Neural progenitor cell (in vitro differentiated cells): ENCODE measurements around the gene HTR1D. TPM values are rescaled to one million over a fixed set of nuclear protein-coding genes. Genes with fewer than 3 reads are reported as not detected.

Source experiments
- DNase-seq: peaks from one replicate; pipeline ENCODE4 v3.0.0-alpha.2; 2016; ENCODE audit warnings: low spot score
- H2AFZ ChIP-seq: fragments of 200-600 bp; sonication (generic); replicated peaks from 2 replicates; pipeline ENCODE4 v1.6.1; 2016; ENCODE audit warnings: antibody characterized with exemption
- H3F3A ChIP-seq: fragments of 200-600 bp; sonication (generic); 2 replicates; pipeline ENCODE4 v1.6.1; 2016; ENCODE audit warnings: antibody characterized with exemption, low read depth
- H3K27ac ChIP-seq: fragments of 200-600 bp; sonication (generic); 2 replicates; pipeline ENCODE4 v1.5.1; 2016; ENCODE audit warnings: mild to moderate bottlenecking
- H3K27me3 ChIP-seq: fragments of 200-600 bp; sonication (generic); 2 replicates; pipeline ENCODE4 v1.6.1; 2016; ENCODE audit warnings: mild to moderate bottlenecking, moderate library complexity
- H3K36me3 ChIP-seq: fragments of 200-600 bp; sonication (generic); 2 replicates; pipeline ENCODE4 v1.5.1; 2016
- H3K4me1 ChIP-seq: fragments of 200-600 bp; sonication (generic); 2 replicates; pipeline ENCODE4 v1.6.1; 2016; ENCODE audit warnings: mixed run types
- H3K4me2 ChIP-seq: fragments of 200-600 bp; sonication (generic); 2 replicates; pipeline ENCODE4 v1.6.1; 2016
- H3K4me3 ChIP-seq: fragments of 200-600 bp; sonication (generic); 2 replicates; pipeline ENCODE4 v1.5.1; 2016
- H3K79me2 ChIP-seq: fragments of 200-600 bp; sonication (generic); 2 replicates; pipeline ENCODE4 v1.6.1; 2016; ENCODE audit warnings: low read depth
- H3K9ac ChIP-seq: fragments of 200-600 bp; sonication (generic); 2 replicates; pipeline ENCODE4 v1.6.1; 2016
- H3K9me3 ChIP-seq: fragments of 200-600 bp; sonication (generic); 2 replicates; pipeline ENCODE4 v1.5.1; 2016; ENCODE audit warnings: low read depth
- H4K20me1 ChIP-seq: fragments of 200-600 bp; sonication (generic); 2 replicates; pipeline ENCODE4 v1.6.1; 2016; ENCODE audit warnings: low read depth
- H3K27ac Mint-ChIP-seq: 3 replicates; pipeline ENCODE4 v1.8.0; 2021; ENCODE audit warnings: mixed read lengths
- H3K27me3 Mint-ChIP-seq: 2 replicates; pipeline ENCODE4 v1.8.0; 2022; ENCODE audit warnings: low read depth, mild to moderate bottlenecking, inconsistent platforms, moderate library complexity, mixed read lengths; ENCODE audit not compliant: insufficient read depth
- H3K36me3 Mint-ChIP-seq: 3 replicates; pipeline ENCODE4 v1.8.0; 2021; ENCODE audit warnings: mixed read lengths
- H3K4me1 Mint-ChIP-seq: 3 replicates; pipeline ENCODE4 v1.8.0; 2021; ENCODE audit warnings: mixed read lengths
- H3K4me3 Mint-ChIP-seq: 3 replicates; pipeline ENCODE4 v1.8.0; 2021; ENCODE audit warnings: mild to moderate bottlenecking, moderate library complexity, mixed read lengths
- H3K9me3 Mint-ChIP-seq: 3 replicates; pipeline ENCODE4 v1.8.0; 2020; ENCODE audit warnings: mixed read lengths
- CTCF ChIP-seq: fragments of 200-600 bp; sonication (generic); IDR thresholded peaks from 2 replicates; pipeline ENCODE4 v1.5.1; 2017; ENCODE audit warnings: antibody characterized with exemption, mild to moderate bottlenecking
- EZH2 ChIP-seq: fragments of 200-600 bp; sonication (generic); IDR thresholded peaks from 2 replicates; pipeline ENCODE4 v1.6.1; 2017; ENCODE audit warnings: antibody characterized with exemption, mild to moderate bottlenecking, moderate library complexity
- EZH2phosphoT487 ChIP-seq: fragments of 200-600 bp; sonication (generic); IDR thresholded peaks from 2 replicates; pipeline ENCODE4 v1.6.1; 2017; ENCODE audit warnings: antibody characterized with exemption
- total RNA-seq: library from RNA; depleted of rRNA; stranded (reverse); fragments of >200 nt; gene quantifications from 2 replicates; pipeline ENCODE4 v1.2.3, GENCODE V29; 2015; ENCODE audit warnings: low replicate concordance

The HTR1D gene
- total RNA-seq, 1 donor from 2014 or later: 1.1 TPM

- no peak overlapping the region for H3K27ac Mint-ChIP-seq
- H3K9ac ChIP-seq: no peak overlapping the region
- H3K36me3 Mint-ChIP-seq: no peaks in the 10 kb centered on the region
Measured at GRCh38 chr1:23179862-23180261, 37.4 kb downstream of the HTR1D start.

DNA sequence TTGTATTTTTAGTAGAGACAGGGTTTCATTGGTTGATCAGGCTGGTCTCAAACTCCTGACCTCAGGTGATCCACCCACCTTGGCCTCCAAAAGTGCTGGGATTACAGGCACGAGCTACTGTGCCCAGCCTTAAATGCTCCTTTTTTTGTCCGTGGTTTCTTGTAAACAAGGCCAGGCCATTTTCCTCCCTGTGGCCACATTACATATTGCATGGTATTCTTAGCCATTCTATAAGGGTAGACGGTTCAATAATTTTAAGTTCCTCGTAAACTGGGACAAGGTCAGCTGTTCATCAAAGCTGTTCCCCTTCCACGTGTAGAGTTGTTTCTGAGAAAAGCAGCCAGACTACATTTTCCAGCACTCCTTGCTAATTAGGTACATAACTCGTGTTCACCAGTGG, 38.4 kb downstream of the HTR1D start:
- H3K4me1 ChIP-seq: no peaks in the 10 kb centered on the region
- peak; percentile 18 for DNase-seq
- no peak overlapping the region for H3K9ac ChIP-seq
- H3K9me3 ChIP-seq: no peaks in the 10 kb centered on the region
- H3K4me3 Mint-ChIP-seq: peak overlapping the region; percentile 82
- H3K36me3 Mint-ChIP-seq: no peaks in the 10 kb centered on the region
- no peak overlapping the region for H3K4me3 ChIP-seq
- no peaks in the 10 kb centered on the region for H3K79me2 ChIP-seq
- peaks cover 6% of the 10 kb centered on the region for H3K4me1 Mint-ChIP-seq
- H3K27ac Mint-ChIP-seq: no peak overlapping the region
- H3K27me3 ChIP-seq: peaks cover 68% of the 10 kb centered on the region
- H3K36me3 ChIP-seq: no peaks in the 10 kb centered on the region
- no peak overlapping the region for H3K4me2 ChIP-seq
- peaks cover 14% of the 10 kb centered on the region for H4K20me1 ChIP-seq
- H3K27ac ChIP-seq: no peak overlapping the region
- H3F3A ChIP-seq: peaks cover 5% of the 10 kb centered on the region
- H3K27me3 Mint-ChIP-seq: peaks cover 16% of the 10 kb centered on the region
- no peak overlapping the region for H2AFZ ChIP-seq
- TF ChIP-seq EZH2phosphoT487: no peak
- TF ChIP-seq EZH2: no peak
- peak; percentile 28 for TF ChIP-seq CTCF
- H3K9me3 Mint-ChIP-seq: no peaks in the 10 kb centered on the region

More at GRCh38 chr1:23179862-23180261, 37.4 kb downstream of the HTR1D start:
- Histone ChIP-seq H3K4me3 (no peak overlapping the region), H3K27me3 (peaks cover 69% of the 10 kb centered on the region), H2AFZ (no peak overlapping the region), H4K20me1 (peaks cover 14% of the 10 kb centered on the region), H3K4me2 (no peak overlapping the region), H3K9me3 (no peaks in the 10 kb centered on the region), H3K79me2 (no peaks in the 10 kb centered on the region), H3K36me3 (no peaks in the 10 kb centered on the region), H3F3A (peaks cover 5% of the 10 kb centered on the region), H3K4me1 (no peaks in the 10 kb centered on the region), H3K27ac (no peak overlapping the region)
- TF ChIP-seq EZH2phosphoT487 (no peak), EZH2 (no peak), CTCF (no peak)
- H3K4me1 Mint-ChIP-seq: peaks cover 9% of the 10 kb centered on the region
- H3K9me3 Mint-ChIP-seq: no peaks in the 10 kb centered on the region
- peaks cover 16% of the 10 kb centered on the region for H3K27me3 Mint-ChIP-seq
- H3K4me3 Mint-ChIP-seq: no peak overlapping the region
- no peak for DNase-seq

DNA sequence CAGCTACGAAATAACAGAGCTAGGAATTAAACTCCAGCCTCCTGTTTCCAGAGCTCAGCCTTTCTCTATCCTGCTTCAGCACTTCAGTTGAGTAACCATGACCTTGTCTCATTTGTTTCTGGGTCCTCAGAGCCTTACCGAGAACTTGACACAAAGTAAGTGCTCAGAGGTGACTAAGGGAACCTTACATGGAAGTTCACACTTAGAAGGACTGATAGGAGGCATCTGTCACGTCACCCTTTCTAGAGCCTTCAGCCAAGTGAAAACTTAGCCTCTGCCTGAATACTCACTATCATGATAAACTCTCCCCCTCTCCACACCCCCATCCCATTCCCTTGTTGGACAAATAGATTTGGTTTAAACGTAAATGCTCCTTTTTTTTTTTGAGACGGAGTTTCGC, 38.9 kb downstream of the HTR1D start:
- no peak for TF ChIP-seq CTCF
- no peaks in the 10 kb centered on the region for H3K79me2 ChIP-seq
- H2AFZ ChIP-seq: no peak overlapping the region
- H3K27me3 ChIP-seq: peaks cover 63% of the 10 kb centered on the region
- no peaks in the 10 kb centered on the region for H3K9me3 ChIP-seq
- H3K36me3 ChIP-seq: no peaks in the 10 kb centered on the region
- no peak overlapping the region for H3K9ac ChIP-seq
- H3K9me3 Mint-ChIP-seq: no peaks in the 10 kb centered on the region
- H3K4me2 ChIP-seq: peak overlapping the region; percentile 86
- H3K4me1 ChIP-seq: no peaks in the 10 kb centered on the region
- no peaks in the 10 kb centered on the region for H3K36me3 Mint-ChIP-seq
- DNase-seq: no peak
- H3K4me3 Mint-ChIP-seq: peak overlapping the region; percentile 82
- H3F3A ChIP-seq: peaks cover 5% of the 10 kb centered on the region
- H3K27ac ChIP-seq: no peak overlapping the region
- no peak overlapping the region for H3K27ac Mint-ChIP-seq
- H3K27me3 Mint-ChIP-seq: peaks cover 16% of the 10 kb centered on the region
- H4K20me1 ChIP-seq: peaks cover 14% of the 10 kb centered on the region
- peaks cover 6% of the 10 kb centered on the region for H3K4me1 Mint-ChIP-seq
- H3K4me3 ChIP-seq: peak overlapping the region; percentile 56
